ENCODE data around the gene CACNG7.
A peak's percentile ranks its signal among the peaks of the same experiment; 100 is the strongest.

CACNG7 gene, protein sequence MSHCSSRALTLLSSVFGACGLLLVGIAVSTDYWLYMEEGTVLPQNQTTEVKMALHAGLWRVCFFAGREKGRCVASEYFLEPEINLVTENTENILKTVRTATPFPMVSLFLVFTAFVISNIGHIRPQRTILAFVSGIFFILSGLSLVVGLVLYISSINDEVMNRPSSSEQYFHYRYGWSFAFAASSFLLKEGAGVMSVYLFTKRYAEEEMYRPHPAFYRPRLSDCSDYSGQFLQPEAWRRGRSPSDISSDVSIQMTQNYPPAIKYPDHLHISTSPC

GRCh38 chr19:53908935-53909415 is at the start of gene CACNG7:
CACNG7 (plus strand) TSS chr19:53909278; CDS start chr19:53912832, 3,554 bp downstream.
- Histone ChIP-seq H3K4me1 (ENCODE audit: control insufficient read depth, insufficient read depth, low read length, unreplicated experiment) (peaks cover 5% of the 10 kb centered on the region), H3K4me3 (ENCODE audit: low read depth, low read length) (peak within 1 kb of the TSS; percentile 69), H3K79me2 (ENCODE audit: control insufficient read depth, insufficient read depth, low read length, unreplicated experiment) (no peaks in the 10 kb centered on the region), H2AFZ (ENCODE audit: low read length, unreplicated experiment) (peak within 1 kb of the TSS; percentile 43), H3K27me3 (ENCODE audit: insufficient read depth, low read length) (peaks cover 48% of the 10 kb centered on the region), H3K27ac (ENCODE audit: low read depth, low read length) (no peak within 1 kb of the TSS), H3K36me3 (ENCODE audit: insufficient read depth, low read length) (no peaks in the 10 kb centered on the region)

DNA sequence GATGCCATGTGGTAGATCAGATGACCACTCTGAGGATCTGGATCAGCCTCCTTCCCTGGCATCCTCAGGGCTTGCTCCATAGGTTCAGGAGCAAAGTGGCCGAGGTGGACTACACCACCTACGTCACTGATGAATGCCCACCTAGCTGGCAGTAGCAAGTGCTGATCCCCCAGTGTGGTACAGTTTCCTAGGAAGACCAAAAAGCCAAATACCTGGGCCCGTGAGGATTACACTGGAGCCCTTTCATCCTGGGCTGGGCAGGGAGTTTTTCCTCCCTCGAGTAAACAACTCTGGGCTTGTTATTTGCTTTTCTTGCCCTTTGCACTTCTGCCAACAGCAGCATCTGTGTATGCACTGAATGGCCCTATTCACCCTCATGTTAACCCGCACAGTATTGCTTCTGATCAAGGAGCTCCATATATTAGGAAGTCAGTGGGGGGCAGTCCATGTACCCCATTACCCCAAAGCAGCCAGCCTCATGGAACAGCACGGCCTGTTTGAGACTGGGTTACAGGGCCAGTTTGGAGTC is 44.7 kb upstream of the CACNG7 start:
- H3K4me3 ChIP-seq (ENCODE audit: low read depth, low read length): no peak overlapping the region
- H3K27ac ChIP-seq (ENCODE audit: low read depth, low read length): no peak overlapping the region

DNA sequence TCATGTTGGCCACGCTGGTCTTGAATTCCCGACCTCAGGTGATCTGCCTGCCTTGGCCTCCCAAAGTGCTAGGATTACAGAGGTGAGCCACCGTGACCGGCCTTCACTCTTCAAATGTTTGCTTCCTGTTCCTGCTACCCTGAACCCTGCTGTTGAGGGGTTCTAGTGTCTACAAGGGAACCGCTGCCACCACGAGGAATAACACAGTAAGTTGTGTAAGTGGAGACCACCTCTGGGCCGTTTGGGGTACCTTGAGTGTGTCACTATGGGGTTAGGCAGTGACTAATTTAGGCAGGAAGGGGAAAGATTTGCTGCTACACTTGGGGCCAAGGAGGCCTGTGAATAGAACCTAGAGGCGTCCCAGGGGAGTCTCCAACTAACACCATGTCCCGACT is 43.6 kb upstream of the CACNG7 start:
- H3K27me3 ChIP-seq (ENCODE audit: insufficient read depth, low read length): no peaks in the 10 kb centered on the region
- H2AFZ ChIP-seq (ENCODE audit: low read length, unreplicated experiment): no peak overlapping the region
- H3K27ac ChIP-seq (ENCODE audit: low read depth, low read length): peak overlapping the region; percentile 99
- H3K4me1 ChIP-seq (ENCODE audit: control insufficient read depth, insufficient read depth, low read length, unreplicated experiment): peaks cover 21% of the 10 kb centered on the region
- H3K79me2 ChIP-seq (ENCODE audit: control insufficient read depth, insufficient read depth, low read length, unreplicated experiment): peaks cover 10% of the 10 kb centered on the region
- no peaks in the 10 kb centered on the region for H3K36me3 ChIP-seq (ENCODE audit: insufficient read depth, low read length)
- peak overlapping the region; percentile 40 for H3K4me3 ChIP-seq (ENCODE audit: low read depth, low read length)

More for the DNA sequence above, 44.7 kb upstream of the CACNG7 start:
- H3K79me2 ChIP-seq (ENCODE audit: control insufficient read depth, insufficient read depth, low read length, unreplicated experiment): peaks cover 10% of the 10 kb centered on the region
- H2AFZ ChIP-seq (ENCODE audit: low read length, unreplicated experiment): no peak overlapping the region
- peaks cover 21% of the 10 kb centered on the region for H3K4me1 ChIP-seq (ENCODE audit: control insufficient read depth, insufficient read depth, low read length, unreplicated experiment)
- no peaks in the 10 kb centered on the region for H3K36me3 ChIP-seq (ENCODE audit: insufficient read depth, low read length)
- no peaks in the 10 kb centered on the region for H3K27me3 ChIP-seq (ENCODE audit: insufficient read depth, low read length)

DNA sequence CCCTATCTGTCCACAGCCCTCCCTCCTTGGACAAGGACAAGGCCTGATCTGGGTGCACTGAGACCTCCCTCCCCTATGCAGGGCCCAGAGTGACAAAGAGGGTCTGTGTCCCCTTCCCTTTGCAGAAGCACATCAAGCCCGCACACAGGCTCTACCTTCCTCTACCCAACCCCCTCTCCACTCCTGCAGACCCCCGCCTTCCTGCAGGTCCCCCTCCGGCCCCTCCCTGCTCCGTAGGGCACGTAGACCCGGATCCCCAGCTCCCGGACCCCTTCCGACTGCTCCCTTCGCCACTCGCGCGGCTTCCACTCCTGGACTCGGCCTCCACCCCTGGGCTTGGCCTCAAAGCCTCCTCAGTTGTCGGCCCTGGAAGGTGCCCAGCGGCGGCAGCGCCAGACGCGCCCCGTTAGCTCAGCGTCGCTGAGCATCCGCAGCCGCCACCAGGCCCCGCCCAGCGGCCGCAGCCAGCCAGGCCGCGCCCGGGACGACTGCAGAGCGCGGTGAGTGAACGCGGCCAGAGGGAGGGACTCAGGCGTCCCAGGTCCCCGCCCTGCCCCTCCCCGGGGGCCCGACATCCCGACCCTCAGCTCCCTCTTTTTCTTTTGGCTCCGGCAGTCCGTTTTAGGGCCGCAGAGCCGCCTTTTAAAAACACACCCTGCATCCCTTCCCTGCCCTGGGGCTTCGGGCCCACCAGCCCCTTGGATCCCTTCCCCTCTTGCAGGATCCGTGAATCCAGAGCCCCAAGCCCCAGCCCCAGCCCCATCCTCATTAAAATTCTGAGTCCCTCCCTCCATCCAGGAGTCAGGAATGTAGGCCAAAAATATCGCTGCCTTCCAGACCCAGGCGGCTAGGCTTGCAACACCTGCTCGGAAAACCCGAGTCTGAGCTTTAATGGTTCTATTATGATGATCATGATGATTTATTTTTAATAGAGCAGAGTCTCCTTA is 42.9 kb upstream of the CACNG7 start:
- H3K4me1 ChIP-seq (ENCODE audit: control insufficient read depth, insufficient read depth, low read length, unreplicated experiment): peaks cover 21% of the 10 kb centered on the region
- H3K27me3 ChIP-seq (ENCODE audit: insufficient read depth, low read length): no peaks in the 10 kb centered on the region
- peak overlapping the region; percentile 99 for H3K27ac ChIP-seq (ENCODE audit: low read depth, low read length)
- H3K79me2 ChIP-seq (ENCODE audit: control insufficient read depth, insufficient read depth, low read length, unreplicated experiment): peaks cover 10% of the 10 kb centered on the region
- no peak overlapping the region for H2AFZ ChIP-seq (ENCODE audit: low read length, unreplicated experiment)
- H3K36me3 ChIP-seq (ENCODE audit: insufficient read depth, low read length): no peaks in the 10 kb centered on the region
- H3K4me3 ChIP-seq (ENCODE audit: low read depth, low read length): peak overlapping the region; percentile 73

- H2AFZ ChIP-seq (ENCODE audit: low read length, unreplicated experiment): no peak overlapping the region
- H3K27ac ChIP-seq (ENCODE audit: low read depth, low read length): peak overlapping the region; percentile 99
Measured at GRCh38 chr19:53866865-53867224, 42.2 kb upstream of the CACNG7 start.

GRCh38 chr19:53867225-53868090 is 41.6 kb upstream of the CACNG7 start, which contains the start of gene MYADM:
MYADM (plus strand) TSS chr19:53867883; CDS start chr19:53873530, 5,647 bp downstream.
- no peak within 1 kb of the TSS for H2AFZ ChIP-seq (ENCODE audit: low read length, unreplicated experiment)

More at GRCh38 chr19:53866865-53867224, 42.2 kb upstream of the CACNG7 start:
- H3K79me2 ChIP-seq (ENCODE audit: control insufficient read depth, insufficient read depth, low read length, unreplicated experiment): peaks cover 10% of the 10 kb centered on the region
- no peaks in the 10 kb centered on the region for H3K36me3 ChIP-seq (ENCODE audit: insufficient read depth, low read length)
- peak overlapping the region; percentile 73 for H3K4me3 ChIP-seq (ENCODE audit: low read depth, low read length)
- H3K4me1 ChIP-seq (ENCODE audit: control insufficient read depth, insufficient read depth, low read length, unreplicated experiment): peaks cover 21% of the 10 kb centered on the region
- no peaks in the 10 kb centered on the region for H3K27me3 ChIP-seq (ENCODE audit: insufficient read depth, low read length)

DNA sequence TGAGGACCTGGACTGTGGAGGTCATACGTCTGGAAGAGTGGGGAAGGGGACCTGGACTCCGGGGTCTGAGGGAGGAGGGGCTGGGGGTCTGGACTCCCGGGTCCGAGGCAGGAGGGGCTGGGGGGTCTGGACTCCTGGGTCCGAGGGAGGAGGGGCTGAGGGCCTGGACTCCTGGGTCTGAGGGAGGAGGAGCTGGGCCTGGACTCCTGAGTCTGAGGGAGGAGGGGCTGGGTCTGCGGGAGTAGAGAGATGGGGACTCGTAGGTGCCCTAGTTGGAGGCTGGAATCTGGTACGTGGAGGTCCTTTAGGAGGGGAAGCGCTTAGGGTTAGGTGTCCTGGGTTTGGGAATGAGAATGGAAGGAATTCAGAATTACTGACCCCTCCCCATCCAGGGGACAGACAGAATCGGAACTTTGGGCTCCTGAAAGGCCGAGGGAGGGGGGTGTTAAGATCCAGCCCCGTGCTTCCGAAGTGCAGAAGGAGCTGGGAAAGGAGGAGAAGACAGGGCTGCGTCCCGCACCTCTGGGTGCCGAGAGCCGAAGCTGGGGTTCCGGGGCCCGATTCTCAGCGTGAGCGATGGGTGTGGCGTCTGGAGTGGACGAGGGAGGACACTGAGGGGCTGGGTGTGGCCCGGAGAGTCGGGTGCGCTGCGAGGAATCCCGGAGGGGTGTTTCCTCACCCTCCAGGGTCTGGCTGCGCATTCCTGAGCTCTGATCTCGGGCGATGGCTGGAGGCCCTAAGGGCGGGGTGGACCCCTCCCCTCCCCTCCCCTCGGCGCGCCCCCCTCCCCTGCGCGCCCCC is 40.8 kb upstream of the CACNG7 start:
- Histone ChIP-seq H3K27ac (ENCODE audit: low read depth, low read length) (peak overlapping the region; percentile 79), H2AFZ (ENCODE audit: low read length, unreplicated experiment) (no peak overlapping the region), H3K27me3 (ENCODE audit: insufficient read depth, low read length) (no peaks in the 10 kb centered on the region), H3K4me3 (ENCODE audit: low read depth, low read length) (peak overlapping the region; percentile 96), H3K79me2 (ENCODE audit: control insufficient read depth, insufficient read depth, low read length, unreplicated experiment) (peaks cover 10% of the 10 kb centered on the region), H3K36me3 (ENCODE audit: insufficient read depth, low read length) (no peaks in the 10 kb centered on the region), H3K4me1 (ENCODE audit: control insufficient read depth, insufficient read depth, low read length, unreplicated experiment) (peaks cover 21% of the 10 kb centered on the region)

More at GRCh38 chr19:53867225-53868090, 41.6 kb upstream of the CACNG7 start, which contains the start of gene MYADM:
- Histone ChIP-seq H3K79me2 (ENCODE audit: control insufficient read depth, insufficient read depth, low read length, unreplicated experiment) (peaks cover 10% of the 10 kb centered on the region), H3K27me3 (ENCODE audit: insufficient read depth, low read length) (no peaks in the 10 kb centered on the region), H3K4me1 (ENCODE audit: control insufficient read depth, insufficient read depth, low read length, unreplicated experiment) (peaks cover 21% of the 10 kb centered on the region), H3K27ac (ENCODE audit: low read depth, low read length) (peak within 1 kb of the TSS; percentile 99), H3K4me3 (ENCODE audit: low read depth, low read length) (peak within 1 kb of the TSS; percentile 96), H3K36me3 (ENCODE audit: insufficient read depth, low read length) (no peaks in the 10 kb centered on the region)

GRCh38 chr19:53868892-53869804 is 39.9 kb upstream of the CACNG7 start:
- Histone ChIP-seq H3K36me3 (ENCODE audit: insufficient read depth, low read length) (no peaks in the 10 kb centered on the region; the same call in 1 of the 2 replicates), H3K79me2 (ENCODE audit: control insufficient read depth, insufficient read depth, low read length, unreplicated experiment) (peaks cover 10% of the 10 kb centered on the region), H2AFZ (ENCODE audit: low read length, unreplicated experiment) (no peak overlapping the region), H3K4me3 (ENCODE audit: low read depth, low read length) (peak overlapping the region; percentile 96), H3K27me3 (ENCODE audit: insufficient read depth, low read length) (no peaks in the 10 kb centered on the region), H3K4me1 (ENCODE audit: control insufficient read depth, insufficient read depth, low read length, unreplicated experiment) (peaks cover 21% of the 10 kb centered on the region), H3K27ac (ENCODE audit: low read depth, low read length) (peak overlapping the region; percentile 79)

Data from ACC112 (cell line).